ENCODE measurements around the gene OR6V1.
"Not testable (repeated sequence)": the region's sequence is repeated elsewhere in the genome, so short reads cannot be mapped to it uniquely, and the experiment has no call there.

DNA sequence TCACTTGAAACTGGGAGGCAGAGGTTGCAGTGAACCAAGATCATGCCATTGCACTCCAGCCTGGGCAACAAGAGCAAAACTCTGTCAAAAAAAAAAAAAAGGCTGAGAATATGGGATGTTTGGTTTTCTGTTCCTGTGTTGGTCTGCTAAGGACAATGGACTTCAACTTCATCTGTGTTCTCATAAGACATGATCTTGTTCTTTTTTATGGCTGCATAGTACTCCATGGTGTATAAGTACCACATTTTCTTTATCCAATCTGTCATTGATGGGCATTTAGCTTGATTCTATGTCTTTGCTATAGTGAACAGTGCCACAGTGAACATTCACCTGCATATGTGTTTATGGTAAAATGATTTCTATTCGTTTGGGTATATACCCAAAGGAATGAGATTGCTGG lies 47.4 kb downstream of the OR6V1 start:
- TF ChIP-seq, protein P1, sequence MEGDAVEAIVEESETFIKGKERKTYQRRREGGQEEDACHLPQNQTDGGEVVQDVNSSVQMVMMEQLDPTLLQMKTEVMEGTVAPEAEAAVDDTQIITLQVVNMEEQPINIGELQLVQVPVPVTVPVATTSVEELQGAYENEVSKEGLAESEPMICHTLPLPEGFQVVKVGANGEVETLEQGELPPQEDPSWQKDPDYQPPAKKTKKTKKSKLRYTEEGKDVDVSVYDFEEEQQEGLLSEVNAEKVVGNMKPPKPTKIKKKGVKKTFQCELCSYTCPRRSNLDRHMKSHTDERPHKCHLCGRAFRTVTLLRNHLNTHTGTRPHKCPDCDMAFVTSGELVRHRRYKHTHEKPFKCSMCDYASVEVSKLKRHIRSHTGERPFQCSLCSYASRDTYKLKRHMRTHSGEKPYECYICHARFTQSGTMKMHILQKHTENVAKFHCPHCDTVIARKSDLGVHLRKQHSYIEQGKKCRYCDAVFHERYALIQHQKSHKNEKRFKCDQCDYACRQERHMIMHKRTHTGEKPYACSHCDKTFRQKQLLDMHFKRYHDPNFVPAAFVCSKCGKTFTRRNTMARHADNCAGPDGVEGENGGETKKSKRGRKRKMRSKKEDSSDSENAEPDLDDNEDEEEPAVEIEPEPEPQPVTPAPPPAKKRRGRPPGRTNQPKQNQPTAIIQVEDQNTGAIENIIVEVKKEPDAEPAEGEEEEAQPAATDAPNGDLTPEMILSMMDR (conservative IDR thresholded peaks at IDR 0.05; ENCODE audit: low read length), result not testable (repeated sequence)
- not testable (repeated sequence) for TF ChIP-seq EZH2phosphoT487 (IDR thresholded peaks at IDR 0.05; ENCODE audit: borderline replicate concordance, low read depth, low read length)
